Measurements from ENCODE around the gene DCPS.
"Not testable (repeated sequence)": the region's sequence is repeated elsewhere in the genome, so short reads cannot be mapped to it uniquely, and the experiment has no call there.

DCPS gene

DNA sequence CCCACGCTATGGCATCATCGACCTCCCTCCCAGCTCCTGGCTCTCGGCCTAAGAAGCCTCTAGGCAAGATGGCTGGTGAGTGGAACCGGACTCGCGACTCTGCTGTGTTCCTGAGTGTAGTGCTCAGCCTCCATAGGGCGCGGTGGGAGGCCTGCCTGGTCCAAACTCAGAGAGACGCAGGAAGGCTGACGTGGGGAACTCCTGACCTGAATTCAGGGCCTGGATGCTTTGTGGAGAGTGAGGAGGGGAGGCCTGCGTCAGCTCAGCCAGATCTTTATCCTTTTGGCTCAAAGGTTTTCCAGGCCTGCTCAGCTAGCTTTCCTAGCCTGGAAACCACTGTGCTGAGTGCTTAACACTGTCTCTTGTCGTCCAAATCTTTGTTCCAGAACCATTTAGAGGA, 13.0 kb upstream of the DCPS start:
- no peak for DNase-seq

DNA sequence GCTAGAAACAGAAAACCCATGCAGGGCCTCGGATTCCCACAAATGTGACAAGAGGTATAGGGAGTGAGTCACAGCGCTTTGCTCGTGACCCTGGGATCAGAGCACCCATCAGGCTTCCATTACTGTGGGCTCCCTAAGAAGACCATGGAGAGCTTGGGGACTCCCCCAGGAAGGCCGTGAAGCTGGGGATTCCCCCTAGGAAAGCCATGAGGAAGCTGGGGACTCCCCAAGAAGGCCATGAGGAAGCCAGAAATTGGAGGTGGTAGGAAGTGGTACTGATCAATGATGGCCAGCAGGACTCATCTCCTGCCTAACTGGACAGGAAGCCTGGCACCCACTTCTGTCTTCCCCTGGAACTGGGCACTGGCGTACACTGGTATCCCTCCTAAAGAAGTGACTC, 10.1 kb upstream of the DCPS start:
- DNase-seq, result no peak

DNA sequence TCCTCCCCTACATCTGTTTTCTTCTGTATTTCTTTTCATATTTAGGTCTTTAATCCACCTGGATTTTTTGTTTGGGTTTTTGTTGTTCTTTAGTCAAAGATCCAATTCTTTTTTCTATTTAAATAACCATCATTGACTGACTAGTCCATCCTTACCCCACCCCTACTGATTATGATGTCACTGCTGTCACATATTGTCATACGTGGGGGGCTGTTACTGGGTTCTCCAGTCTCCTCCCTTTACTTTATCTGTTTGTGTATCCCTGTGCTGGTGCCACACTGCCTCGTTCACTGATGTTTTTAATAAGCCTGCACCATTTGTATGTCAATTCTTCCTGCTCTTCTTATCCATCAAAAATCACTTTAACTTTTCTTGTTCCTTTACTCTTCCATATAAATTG, 6.9 kb upstream of the DCPS start:
- no peak for DNase-seq

DNA sequence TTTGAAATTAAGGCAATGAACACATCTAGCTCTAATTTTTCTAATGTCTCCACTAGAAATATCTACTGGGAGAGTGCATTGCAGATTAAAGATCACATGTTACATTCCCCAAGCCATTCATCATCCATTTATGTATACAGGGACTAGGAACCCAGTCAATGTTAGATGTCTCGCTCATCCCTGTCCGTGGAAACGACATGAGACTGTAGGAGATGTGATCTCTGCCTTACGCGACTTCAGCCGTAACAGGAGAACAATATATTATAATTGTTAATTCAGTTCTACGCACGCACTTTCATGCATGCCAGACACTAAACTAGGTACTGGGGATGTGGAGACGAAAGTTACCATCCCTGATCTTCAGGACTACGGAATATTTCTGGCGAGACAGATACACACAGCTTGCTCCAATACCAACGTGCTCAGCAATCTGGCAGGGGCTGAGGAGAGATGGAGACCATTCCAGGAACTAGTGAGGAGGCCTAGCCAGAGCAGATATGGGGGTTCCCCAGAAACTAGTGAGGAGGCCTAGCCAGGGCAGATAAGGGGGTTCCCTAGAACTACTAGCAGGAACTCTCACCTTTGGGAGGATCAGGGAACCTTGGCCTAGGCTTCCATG, 706 bp downstream of the DCPS start:
- no peak for DNase-seq

DNA sequence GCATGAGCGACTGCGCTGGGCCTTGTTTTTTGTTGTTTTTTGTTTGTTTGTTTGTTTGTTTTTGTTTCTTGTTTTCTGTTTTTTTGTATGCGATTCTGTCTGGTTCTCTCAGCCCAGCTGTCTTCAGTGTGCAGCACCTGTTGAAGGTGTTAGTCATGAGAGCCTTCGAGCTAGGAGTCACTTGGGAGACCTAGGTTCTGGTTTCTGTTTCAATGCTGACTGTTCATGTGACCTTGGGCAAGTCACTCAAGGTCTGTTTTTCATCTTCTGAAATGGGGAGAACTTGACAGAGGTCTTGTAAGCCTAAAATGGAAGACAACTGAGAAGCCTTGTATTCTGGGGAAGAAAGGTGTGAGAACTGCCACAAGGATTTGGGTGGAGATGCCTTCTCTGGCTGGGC, 1.8 kb downstream of the DCPS start:
- DNase-seq, result no peak

DNA sequence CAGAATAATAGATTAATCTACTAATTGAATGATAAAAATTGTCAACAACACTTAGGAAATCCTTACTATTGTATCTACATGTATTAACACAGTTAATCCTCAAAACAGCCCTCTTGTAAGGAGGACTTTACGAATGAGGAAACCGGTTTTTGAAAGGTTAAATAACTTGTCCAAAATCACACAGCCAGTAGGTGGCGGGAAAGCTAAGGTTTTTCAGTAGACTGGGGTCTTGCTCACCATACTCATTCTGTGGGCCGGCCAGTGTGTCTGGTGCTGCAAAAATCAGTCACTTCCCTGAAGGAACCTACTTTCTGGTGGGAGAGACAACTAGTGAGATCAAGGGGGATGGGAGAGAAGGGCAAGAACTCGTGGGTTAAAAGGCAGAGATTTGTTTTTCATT, 3.8 kb downstream of the DCPS start:
- peak; percentile 31 for DNase-seq

DNA sequence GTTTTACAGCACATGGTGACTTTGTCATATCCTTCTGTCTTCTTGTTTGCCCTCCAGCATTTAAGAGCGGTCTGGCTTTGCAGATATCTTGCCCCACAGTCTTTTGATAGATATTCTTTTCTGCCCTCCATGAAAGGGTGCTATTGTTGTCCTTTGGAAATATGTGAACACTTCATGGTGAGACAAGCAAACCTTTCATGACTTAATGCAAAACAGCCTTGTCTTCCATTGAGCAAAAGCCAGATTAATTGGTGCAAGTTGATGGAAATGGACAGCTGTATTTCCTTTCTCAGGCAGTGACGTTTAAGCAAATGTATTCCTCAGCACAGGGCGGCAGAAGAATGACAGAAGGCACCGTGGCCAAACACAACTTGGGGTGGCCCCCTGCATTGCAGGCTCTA, 4.4 kb downstream of the DCPS start:
- DNase-seq, result no peak

DNA sequence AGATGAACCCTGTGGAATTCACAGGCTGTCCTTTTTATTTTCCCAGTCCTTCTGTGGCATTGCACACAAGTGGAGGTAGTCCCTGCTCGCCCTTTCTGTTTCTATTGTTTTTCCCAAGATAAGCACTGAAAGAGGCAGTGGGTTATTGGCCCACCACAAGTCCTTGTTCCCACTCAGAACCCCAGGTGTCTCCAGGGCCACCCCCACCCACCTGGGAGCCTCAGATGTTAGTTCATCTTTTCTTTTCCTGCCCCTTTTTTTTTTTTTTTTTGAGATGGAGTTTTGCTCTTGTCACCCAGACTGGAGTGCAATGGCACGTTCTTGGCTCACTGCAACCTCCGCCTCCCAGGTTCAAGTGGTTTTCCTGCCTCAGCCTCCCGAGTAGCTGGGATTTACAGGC, 4.9 kb downstream of the DCPS start:
- DNase-seq, result not testable (repeated sequence)

DNA sequence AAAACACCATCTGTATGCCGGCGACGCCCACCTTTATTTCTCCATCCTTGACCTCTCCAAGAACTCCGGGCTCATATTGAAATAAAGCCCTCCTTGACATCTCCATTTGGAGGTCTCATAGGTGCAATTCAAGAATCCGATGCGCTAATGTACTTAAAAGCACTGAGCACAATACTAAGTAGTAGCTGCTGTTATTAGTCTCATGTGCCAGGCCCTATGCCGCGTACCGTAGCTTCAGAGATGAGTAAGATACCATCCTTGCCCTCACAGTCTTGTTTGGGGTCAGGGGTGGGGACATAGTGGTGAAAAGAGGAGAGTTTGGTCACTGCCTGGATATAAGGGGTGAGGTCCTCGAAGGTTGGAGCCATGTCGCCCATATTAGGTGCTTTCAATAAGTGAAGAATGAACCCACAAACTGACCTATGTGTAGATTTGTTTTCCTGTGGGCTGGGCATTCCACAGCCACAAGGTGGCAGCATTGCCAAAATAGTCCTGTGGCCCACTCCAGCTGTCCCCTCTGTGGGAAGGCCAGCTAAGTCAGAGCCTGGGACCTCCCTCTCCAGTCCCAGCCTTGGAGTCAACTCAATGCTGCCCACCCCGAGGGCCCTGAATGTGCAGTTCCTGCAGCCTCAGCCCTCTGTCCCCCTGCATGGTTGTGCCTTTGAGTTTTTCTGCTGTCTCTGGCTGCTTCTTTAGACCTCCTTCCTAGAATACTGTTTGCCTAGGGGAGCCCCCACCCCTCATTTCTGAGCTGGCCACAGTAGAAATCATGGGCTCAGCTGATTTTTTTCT, 6.5 kb downstream of the DCPS start:
- peak; percentile 29 for DNase-seq

DNA sequence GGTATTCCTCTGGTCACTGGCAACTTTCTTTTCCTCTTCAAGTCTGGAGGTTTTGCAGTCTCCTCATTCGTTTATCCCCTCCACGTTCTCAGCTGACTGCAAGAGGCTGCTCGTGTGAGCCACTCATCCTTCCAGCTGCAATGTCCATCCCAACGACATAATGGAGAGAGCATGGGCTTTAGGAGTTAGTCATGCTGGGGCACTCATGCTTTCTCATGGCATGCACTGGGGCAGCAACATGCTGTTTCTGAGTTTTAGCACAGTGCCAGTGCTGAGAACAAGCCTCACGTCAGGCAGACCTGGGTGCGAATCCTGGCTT, 7.1 kb downstream of the DCPS start:
- no peak for DNase-seq

DNA sequence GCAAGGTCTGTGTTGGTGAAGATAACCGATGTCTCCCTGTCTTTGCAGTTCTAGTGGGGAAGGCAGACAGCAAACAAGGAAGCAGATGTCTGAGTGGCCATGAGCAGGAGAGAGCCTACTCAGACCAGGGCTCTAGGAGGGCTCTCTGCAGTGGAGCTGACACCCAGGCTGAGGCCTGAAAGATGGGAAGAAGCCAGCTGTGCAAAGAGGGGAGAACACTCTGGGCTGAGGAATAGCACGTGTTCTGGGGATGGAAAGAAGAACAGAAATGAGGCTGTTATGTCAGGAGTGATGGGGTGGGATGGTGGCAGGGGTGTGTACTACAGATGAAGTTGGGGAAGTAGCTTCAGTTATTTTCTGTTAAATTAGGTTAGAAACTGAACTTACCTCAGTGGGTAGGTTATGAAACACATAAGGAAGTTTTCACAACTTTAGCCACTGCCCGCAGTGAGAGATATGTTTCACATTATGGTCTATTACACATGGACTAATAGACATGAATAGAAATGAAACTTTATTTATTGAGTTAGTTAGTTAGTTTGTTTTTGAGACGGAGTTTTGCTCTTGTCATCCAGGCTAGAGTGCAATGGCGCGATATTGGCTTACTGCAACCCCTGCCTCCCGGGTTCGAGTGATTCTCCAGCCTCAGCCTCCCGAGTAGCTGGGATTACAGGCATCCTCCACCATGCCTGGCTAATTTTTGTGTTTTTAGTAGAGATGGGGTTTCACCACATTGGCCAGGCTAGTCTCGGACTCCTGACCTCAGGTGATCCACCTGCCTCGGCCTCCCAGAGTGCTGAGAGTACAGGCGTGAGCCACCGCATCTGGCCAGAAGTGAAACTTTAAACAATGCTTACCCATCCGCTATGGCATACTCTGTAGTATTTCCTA, 7.8 kb downstream of the DCPS start:
- DNase-seq, result no peak

DNA sequence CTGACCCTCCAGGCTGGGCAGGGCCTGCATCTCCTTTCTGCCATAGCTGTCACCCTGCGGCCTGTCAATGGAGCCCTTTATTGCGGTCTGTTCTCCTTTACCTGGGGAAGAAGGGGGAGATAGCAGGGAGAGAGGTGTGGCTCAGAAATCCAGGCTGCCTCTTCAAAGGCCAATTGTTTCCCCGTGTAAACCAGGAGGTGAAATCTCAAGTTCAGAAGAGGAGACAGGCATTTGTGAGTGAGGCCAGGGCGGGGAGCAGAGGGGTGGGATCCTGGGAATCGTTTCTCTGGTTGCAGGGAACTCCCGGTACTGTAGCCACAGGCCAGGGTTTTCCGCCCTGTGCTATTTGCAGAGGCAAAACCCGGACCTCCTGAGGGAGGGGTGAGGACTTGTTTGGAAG, 9.1 kb downstream of the DCPS start:
- no peak for DNase-seq

DNA sequence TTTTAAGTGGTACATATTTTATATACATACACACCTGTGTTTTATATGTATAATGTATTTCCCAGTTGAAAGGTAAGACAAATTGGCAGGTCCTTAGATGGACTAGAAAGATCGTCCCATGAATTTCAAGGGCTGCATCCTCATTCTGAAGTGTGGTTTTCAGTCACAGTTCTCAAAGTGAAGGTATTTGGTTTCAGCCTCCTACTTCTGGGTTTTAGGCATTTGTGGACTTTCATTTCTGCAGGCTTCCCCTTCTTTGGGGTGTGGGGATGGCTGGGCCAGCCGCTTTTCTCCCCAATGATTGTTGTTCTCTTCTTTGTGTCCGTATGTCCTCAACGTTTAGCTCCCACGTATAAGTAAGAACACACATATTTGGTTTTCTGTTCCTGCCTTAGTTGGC, 10.0 kb downstream of the DCPS start:
- no peak for DNase-seq

DNA sequence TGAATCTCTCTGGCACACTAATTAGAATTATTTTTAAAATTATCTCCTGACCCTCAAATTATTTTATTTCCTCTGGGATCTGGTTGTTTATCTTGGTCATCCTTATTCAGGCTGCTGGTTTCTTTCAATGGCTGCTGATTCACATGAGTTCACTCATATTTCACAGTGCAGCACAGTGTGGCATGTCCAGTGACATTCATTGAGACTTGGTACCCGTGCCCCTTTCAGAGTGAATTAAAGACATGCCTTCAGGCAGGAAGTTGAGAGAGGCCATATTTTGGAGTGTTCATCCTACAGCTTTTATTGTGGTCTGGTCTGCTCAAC, 13.5 kb downstream of the DCPS start:
- DNase-seq, result no peak

DNA sequence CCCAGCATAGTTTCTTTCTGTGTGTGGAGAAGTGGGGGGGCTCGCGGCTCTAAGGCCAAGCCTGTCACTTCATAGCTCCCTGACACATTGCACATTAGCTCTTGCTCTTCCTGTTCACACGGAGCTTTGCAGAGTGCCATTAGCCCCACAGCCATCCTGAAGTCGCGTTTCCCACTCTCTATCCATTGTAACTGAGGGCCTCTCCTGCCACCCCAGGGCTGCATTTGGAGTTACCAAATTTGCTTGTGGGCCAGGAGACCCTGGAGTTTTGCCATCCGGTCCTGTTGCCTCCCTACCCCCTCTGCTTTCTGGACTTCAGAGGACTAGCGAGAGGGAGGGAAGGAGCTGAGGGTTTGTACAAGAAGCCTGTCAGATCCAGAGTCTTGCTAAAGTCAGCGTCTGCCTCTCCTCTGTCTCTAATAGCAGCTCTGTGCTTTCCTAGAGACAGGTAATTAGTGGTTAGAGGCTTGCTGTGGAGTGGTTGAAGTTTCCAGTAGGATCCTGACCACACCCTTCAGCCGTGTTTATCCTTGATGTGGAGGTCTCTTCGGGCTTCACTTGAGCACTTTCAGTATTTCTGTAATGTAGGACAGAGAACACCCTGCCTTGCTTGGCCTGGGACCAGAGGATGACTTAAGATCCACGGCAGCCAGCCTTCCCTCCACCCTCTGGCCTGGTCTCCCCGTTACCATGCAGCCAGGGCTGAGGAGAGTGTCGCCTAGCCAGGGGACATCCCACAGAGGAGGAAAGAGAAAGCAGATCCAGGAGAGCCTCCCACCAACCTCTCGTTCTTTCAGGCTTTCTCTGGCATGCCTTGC, 14.1 kb downstream of the DCPS start:
- no peak for DNase-seq

DNA sequence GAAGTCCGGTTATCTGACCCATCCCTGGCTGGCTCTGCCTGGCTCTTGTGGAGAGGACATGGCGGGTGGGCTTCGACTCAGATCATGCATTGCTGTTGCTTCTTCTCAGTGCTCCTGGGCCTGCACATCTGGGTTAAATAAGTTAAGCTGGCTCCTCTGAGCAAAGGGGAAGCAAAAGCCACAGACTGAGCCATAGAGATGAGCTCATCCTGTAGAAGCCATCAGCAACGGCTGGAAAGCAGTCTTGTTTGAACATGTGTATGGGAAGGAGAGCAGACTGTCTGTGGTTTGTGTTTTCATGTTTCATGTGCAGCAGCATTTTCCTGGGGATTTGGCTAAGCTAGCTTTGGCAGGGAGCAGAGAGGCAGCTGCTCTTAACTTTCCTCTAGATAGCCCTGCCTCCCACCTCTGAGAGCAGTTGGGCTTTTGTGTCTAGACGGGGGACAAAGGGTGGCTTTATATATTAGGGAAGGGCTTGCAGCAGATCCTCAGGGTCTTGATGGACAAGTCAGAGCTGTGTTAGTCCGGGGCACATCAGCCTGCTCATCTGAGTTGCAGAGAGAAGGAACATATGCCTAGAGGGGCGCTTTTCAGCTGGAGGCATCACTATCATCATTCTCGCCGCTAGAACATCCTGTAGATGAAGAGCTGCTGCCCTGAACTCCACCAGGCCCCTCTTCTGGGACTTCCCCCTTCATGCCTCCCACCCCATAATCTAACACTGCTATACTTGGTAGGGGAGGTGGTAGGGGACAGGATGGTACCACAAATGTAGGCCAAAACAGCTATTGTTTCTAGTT, 14.9 kb downstream of the DCPS start:
- DNase-seq, result no peak

DNA sequence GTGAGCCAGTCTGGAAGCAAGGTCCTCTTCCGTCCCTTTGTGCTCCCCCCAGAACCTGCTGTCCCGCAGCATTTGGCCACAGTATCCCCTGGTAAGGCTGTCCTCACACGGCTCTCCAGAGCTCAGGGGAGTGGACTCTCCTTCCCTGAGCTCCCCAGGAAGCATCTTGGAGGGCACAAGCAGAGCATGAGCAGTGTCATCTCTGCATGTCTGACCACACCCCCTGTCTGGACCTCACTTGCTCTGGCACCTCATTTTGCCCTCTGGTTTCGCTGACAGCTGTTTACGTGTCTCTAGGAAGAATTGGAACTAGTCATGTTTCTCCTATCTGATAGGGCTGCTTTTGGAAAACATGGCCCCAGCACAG, 15.5 kb downstream of the DCPS start:
- DNase-seq, result no peak

DNA sequence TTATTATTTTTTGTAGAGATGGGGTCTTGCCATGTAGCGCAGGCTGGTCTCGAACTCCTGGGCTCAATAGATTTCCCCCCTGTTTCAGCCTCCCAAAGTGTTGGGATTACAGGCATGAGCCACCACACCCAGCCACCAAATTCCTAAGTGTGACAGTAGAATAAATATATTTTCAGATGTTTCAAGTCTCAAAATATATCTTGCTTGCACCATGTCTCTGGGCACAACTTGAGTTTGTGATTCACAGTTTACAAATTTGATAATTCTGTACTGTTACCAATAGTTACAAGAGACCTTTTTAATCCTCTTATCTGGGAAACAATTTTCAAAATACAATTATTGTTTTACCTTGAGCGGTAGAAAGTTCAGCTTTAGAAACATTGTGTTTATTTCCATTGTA, 19.1 kb downstream of the DCPS start:
- DNase-seq, result no peak

DNA sequence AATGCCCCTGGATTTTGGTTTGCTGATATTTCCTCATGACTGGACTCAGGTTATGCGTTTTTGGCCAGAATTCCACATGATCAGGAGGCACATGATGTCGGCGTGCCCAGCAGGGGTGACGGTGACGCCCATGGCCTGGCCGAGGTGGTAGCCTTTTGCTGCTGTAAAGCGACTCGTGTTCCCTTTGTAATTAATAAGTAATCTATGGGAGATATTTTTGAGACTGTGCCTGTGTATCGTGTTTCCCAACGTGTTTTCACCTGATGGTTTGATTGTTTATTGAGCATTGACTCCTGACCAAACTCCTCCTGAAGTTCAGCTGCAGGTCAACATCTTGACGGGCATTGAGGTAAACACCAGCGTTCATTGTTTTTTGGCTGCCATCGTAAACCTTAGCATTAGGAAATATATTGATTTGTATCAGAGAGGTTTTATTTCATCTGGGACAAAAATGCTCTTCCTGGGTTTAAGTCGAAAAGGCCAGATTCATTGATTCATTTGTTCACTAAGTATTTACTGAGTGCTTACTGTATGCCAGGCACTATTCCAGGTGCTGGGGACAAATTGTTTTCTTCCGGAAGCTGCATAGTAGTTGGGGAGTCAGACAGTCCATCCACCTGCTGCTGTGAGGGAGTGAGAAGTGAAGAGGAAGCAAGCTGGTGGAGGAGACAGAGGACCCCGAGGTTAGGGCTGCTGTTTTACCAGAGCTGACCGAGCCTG, 23.6 kb downstream of the DCPS start:
- no peak for DNase-seq

DNA sequence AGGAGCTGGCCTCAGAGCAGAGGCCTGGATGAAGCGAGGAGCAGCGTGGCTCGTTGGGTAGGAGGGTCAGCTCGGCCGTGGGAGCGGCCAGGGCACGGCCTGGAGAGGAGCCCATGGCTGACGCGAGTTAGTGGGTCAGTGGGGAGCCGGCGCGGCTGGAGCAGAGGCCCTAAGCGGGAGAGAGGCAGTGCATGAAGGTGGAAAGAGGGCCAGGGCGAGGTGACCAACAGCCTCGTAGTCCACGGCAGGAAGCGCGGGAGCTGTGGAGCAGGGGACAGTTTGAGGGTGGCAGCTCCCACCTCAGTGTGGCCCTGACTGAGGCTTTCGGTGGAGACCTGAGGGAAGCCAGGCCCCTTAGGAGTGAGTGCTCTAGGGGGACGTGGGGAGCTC, 24.1 kb downstream of the DCPS start:
- no peak for DNase-seq

DNA sequence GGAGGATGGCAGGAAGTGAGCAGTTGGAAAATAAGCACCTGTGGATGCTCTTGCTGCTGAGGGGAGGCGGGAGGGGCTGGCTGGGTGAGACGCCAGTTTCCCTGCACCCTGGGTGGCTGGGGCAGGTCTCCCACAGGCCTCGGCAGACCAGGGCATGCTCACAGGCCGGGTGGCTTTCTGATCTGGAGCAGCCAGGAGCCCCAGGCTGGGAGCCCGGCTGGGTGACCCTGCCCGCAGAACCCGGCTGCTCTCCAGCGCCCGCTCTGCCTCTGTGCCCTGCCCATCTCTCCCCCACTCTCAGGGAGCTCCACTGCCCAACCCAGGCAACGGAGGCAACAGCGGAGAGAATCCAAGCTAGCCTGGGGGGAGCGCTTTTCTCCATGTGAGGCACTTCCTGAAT, 24.6 kb downstream of the DCPS start:
- DNase-seq, result no peak
